Hematopoietic multipotent progenitor cell (in vitro differentiated cells): Measurements from ENCODE around the gene DDX21. TPM values are rescaled to one million over a fixed set of nuclear protein-coding genes. Genes with fewer than 3 reads are reported as not detected.
"Not testable (repeated sequence)": the region's sequence is repeated elsewhere in the genome, so short reads cannot be mapped to it uniquely, and the experiment has no call there.

Source experiments
- DNase-seq, 3 donors: peaks; one replicate each; pipeline ENCODE4 v3.0.0-alpha.2; 2011 to 2015; ENCODE audit warnings: low read depth in 2 of 3, low spot score in 2 of 3
- total RNA-seq: library from RNA; depleted of rRNA; stranded (reverse); fragments of >200 nt; gene quantifications from one replicate; pipeline ENCODE4 v1.2.3, GENCODE V29; 2012

Gene DDX21
- total RNA-seq, 1 donor, result 21.0 TPM

DNA sequence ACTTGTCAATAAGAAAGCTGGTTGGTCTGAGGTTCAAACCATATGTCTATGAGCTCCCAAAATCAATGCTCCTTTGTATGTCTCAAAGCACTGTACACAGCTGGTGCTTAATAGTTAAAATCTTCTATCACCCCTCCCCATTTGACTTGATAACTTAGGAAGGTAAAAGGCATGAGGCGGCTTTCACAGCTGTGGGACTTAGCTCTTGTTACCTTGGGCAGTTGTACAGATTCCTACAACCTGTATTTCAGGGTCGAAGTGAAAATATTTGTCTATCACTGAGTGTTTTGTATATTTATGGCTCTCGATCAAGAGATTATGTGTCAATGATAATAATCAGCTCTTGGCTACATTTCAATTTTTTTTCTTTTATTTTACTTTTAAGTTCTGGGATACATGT lies 31.6 kb downstream of the DDX21 start:
- DNase-seq, result no peak

DNA sequence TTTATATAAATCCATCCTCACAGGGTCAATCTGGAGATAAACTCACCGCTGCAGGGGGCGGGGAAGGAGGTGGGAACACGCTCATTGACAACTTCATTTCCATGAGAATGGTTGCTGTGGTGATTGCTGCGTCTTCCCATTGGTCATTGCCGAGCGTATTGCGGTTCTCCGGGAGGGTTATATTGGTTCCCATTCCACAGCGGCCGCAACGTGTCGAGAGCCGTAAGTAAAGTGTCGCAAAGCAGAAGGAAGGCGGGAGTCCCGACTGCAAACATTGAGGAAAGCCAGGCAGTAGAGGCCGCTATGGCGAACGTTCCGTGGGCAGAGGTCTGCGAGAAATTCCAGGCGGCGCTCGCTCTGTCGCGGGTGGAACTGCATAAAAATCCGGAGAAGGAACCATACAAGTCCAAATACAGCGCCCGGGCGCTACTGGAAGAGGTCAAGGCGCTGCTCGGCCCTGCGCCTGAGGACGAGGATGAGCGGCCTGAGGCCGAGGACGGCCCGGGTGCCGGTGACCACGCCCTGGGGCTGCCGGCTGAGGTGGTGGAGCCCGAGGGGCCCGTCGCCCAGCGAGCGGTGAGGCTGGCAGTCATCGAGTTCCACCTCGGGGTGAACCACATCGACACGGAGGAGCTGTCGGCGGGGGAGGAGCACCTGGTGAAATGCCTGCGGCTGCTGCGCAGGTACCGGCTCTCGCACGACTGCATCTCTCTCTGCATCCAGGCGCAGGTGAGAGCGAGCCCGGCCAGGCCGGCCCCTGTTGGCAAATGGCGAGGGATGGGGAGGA lies 32.8 kb downstream of the DDX21 start, which contains the start of gene KIFBP:
Gene KIFBP, plus strand, starts transcription at position 274 of the 787 bp plus-strand sequence. Its CDS starts 30 bp downstream, at position 304.
- DNase-seq, result peak; percentile 71 to 96 (median 95)

DNA sequence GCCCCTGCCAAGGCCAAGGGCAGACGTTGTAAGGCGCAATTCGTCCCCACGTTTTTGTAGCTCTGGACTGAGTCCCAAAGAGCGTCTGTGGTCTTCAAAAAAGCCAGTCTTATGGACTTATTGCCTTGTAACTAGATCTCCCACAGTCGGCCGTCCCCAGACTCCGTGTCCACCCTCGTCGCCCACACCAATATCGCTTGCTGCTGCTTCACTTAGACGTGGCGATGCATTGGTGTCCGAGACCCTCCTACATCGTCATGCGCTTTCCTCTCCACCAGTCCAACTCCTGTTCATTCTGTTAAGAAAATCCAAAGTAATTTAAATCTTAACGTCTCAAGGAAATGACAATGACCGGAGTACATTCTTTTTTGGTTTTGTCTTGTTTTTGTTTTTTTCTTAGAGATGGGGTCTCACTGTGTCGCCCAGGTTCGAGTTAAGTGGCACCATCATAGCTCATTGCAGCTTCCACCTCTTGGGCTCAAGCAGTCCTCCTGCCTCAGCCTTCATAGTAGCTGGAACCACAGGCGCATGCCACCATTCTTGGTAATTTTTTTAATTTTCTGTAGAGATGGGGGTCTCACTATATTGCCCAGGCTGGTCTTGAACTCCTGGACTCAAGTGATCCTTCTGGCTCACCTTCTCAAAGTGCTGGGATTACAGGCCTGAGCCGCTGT lies 33.5 kb downstream of the DDX21 start:
- DNase-seq, result no peak

DNA sequence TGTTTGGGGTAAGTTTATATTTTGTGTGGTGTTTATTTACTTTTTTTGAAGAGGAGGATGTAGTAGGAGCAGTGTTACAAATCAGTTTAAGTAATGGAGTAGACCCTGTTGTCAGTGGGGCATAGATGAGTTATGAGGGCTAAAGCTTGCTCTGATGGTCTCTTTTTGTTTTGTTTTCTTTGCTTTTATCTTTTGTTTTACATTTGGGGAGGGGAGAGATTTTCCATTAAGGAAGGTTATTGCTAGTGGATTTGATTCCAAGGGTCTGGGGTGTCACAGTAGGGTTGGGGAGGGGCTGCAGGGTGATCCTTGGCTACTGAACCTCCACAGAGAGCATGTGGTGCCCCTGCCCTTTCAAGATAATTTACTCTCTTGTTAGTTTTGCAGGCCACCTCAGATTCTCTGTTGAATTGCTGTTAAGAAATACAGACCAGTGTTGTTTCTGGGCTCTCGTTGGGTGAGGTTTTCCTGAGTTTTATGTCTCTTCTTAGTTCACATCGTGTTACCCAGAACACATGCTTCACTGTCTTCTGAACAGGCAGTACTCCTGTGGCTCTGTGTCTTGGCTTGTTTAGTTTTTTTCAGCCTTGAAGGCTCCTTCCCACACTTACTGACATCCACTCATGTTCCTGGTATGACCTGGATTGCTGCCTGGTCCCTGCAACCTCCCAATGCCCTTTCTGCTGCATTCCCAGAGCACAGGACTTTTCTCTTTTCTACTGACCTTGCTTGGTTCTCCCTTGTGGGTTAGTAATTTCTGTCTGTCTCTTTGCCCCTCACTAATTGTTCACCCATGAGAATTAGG lies 36.9 kb downstream of the DDX21 start:
- no peak for DNase-seq

DNA sequence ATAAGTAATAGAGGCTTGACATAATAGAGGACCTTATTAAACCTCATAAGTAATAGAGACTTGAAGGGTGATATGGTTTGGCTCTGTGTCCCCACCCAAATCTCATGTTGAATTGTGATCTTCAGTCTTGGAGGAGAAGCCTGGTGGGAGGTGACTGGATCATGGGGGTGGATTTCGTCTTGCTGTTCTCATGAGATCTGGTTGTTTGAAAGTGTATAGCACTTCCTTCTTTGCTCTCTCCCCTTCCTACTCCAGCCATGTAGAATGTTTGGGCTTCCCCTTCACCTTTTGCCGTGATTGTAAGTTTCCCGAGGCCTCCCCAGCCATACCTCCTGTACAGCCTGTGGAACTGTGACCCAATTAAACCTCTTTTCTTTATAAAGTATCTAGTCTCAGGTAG lies 41.2 kb downstream of the DDX21 start:
- no peak for DNase-seq

DNA sequence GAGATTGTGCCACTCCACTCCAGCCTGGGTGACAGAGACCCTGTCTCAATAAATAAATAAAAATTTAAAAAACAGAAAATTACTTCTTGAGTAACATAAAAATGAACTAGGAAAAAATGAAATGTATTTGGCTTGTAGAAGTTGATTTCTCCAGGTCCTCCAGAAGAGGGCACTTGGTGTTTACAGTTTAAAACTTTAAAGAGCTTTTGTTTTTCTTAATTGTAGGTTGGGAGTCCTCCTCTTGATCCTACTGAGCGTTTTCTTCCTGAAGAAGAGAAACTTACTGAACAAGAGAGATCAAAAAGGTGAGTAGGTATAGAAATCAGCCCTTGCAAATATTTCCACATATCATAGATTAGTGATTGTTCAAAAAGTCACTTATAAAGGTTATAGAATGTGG lies 48.9 kb downstream of the DDX21 start:
- DNase-seq, result peak in 2 of 3 donors; percentile 52 to 76

DNA sequence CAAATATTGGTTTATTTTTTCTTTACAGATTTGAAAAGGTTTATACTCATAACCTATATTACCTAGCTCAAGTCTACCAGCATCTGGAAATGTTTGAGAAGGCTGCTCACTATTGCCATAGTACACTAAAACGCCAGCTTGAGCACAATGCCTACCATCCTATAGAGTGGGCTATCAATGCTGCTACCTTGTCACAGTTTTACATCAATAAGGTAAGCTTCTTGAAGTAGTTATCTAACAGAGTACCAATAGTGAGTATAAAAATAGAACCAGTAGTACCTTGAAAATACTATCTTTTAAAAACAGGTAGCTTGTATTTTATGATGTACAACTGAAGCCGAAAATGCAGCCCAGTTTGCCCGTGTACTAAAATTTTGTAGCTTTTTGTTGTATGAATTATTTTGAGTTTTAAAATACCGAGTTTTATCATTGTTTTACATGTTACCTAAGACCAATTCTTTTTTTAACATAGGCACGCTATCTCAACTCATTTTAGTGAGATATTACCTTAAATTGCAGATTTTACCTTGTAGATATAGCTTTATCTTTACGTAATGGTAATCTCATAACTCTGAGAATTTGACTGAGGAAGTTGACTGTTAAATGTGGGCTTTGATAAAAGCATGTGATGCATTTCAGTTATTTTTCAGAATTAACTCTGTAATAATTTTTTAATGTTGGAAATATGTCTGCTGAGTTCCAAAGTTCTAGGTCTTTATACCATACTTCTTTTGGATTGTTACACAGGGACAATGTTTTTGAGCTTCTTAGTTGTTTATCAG lies 49.9 kb downstream of the DDX21 start:
- DNase-seq, result no peak

DNA sequence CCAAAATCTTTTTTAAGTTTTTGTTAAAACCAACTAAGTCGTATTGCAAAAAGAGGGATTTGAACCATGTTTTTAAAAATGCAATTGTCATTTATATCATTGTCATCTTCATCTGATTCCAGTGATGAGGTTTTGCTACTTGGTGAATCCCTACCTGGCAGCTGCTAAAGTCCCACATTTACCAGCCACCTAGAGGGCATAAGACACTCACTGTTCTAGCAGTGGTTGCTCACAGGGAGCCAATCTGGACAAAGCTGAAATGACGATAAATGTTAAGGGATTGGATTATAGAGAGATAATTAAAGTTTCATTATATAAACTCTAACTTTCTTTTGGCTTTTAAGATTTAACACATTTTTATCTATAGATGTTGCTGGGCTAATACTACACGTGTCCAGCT lies 51.3 kb downstream of the DDX21 start:
- DNase-seq, result peak in 1 of 3 donors; percentile 15

DNA sequence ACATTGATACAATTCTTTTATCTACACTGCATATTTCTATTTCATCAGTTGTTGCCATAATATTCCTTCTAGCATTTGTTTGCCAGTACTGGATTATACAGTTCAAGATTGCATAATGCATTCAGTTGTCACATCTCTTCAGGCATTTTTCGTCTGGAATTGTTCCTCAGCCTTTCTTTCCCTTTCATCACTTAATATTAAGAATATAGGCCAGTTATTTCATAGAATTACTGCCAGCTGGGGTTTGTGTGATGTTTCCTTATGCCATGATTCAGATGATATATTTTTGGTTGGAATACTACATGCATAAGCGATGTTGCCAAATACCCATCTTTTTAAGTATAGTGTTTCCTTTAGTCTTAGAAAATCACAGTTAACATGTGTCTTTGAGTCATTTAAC lies 53.4 kb downstream of the DDX21 start:
- no peak for DNase-seq

DNA sequence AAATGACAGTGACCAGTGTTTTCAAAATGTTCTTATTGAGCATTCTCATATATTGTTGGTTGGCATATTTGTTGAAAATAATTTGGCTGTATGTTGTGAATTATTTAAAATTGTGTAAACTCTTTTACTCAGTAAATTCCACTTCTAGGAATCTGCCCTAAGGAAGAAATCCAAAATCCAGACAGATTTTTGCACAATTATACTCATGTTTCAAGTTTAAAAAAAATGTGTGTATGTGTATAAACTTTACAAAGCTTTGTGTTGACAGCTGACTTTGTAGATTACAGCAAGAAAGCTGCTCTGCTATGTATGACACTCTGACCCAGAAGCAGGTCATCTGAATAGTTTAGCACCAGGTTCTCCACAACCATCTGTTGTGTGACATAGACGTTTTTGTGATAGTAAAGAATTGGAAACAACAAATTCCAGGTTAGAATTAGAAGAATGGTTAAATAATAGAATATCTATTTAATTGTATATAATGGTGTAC lies 54.2 kb downstream of the DDX21 start:
- no peak for DNase-seq

DNA sequence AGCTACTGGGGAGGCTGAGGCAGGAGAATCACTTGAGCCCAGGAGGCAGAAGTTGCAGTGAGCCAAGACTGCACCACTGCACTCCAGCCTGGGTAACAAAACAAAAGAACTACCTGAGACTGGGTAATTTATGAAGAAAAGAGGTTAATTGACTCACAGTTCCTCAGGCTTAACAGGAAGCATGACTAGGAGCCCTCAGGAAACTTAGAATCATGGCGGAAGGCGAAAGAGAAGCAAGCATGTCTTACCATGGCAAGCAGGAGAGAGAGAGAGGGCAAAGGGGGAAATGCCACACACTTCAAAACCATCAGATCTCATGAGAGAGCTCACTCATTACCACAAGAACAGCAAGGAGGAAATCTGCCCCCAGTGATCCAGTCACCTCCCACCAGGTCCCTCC lies 56.8 kb downstream of the DDX21 start:
- not testable (repeated sequence) for DNase-seq

DNA sequence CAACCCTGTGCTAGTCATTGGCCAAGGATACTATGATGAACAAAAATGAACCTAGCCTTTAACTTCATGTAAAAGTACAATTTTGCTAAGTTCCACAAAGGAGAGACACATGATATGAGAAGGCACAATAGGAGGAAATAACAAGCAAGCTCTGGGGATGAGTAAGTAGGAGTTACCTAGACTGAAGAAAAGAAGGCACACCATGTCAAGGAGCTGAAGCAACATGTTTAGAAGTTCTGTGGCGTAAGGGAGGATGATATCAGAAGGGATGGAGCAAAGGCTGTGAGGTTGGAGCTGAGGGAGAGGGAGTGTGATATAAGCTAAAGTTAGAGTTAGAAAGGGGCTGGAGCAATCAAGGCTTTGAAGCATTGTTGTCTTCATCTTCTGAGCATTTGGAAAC lies 58.2 kb downstream of the DDX21 start:
- no peak for DNase-seq

DNA sequence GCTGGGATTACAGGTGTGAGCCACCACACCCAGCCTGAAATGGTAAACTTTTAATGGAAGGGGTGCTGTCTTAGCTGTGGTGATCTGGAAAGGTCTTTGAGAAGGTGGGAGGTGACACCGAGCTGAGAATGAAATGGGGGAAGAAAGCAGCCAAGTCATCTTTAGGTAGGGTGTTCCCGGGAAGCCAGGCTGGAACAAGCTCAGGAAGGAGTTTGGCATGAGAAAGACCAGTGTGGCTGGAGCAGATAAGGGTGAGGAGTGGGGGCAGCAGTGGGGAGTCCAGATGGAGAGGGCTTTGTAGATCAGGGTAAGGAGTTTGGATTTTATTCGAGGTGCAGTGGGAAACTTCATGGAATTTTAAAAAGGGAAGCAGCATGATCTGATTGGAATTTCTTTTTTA lies 62.6 kb downstream of the DDX21 start:
- no peak for DNase-seq

DNA sequence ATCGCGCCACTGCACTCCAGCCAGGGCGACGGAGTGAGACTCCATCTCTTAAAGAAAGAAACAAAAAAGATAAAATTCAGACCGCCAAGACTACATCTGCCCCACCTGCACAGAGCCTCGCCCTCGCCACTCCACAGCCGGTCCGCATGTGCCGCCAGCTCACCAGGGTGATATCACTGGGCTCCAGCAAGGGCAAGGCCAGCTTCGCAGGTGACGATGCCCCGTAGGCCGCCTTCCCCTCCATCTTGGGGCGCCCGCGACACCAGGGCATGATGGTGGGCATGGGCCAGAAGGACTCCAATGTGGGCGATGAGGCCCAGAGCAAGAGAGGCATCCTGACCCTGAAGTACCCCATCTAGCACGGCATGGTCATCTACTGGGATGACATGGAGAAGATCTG lies 66.6 kb downstream of the DDX21 start:
- no peak for DNase-seq

DNA sequence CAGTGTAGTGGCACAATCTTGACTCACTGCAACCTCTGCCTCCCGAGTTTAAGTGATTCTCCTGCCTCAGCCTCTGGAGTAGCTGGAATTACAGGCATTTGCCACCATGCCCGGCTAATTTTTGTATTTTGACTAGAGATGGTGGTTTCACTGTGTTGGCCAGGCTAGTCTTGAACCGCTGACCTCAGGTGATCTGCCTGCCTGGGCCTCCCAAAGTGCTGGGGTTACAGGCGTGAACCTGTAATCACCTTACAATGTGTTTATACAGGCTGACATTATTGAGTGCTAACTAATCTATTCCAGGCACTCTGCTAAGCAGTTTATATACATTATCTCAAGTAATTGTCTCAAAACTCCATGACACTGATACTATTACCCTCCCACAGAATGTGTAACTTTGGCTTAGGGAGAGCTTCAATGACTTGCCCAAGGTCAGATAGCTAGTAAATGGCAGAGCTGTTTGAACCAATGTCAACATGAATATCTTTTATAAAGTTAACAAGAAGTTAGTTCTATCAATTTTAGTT lies 69.5 kb downstream of the DDX21 start:
- DNase-seq, result no peak

DNA sequence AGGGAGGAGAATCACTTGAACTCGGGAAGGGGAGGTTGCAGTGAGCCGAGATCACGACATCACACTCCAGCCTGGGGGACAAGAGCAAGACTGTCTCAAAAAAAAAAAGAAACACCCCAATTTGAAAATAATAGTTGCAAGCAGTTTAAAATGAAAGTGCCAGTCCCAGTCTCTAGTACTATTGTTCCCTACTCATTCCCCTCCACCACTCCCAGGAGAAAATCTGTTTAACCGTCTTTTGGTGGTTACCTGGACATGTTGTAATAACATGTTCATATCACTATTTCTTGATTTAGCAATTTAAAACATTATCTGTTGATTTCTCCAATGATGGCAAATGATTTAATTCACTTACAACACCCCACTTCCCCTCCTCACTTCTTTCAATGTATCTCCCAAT lies 77.3 kb downstream of the DDX21 start:
- DNase-seq, result no peak
